ENCODE data around the gene RUNX3.

GRCh38 chr1:24945354-24946326, 15.6 kb upstream of the RUNX3 start:
- no peak for TF ChIP-seq POLR2AphosphoS5 (IDR thresholded peaks at IDR 0.05; ENCODE audit: borderline replicate concordance, low read depth, low read length)
- no peak for TF ChIP-seq EZH2 (IDR thresholded peaks at IDR 0.05)
- TF ChIP-seq FOXP2 (optimal IDR thresholded peaks at IDR 0.05; ENCODE audit: control extremely low read depth, extremely low read length, insufficient read depth): no peak
